ENCODE measurements around the gene WNT7B.

WNT7B gene

DNA sequence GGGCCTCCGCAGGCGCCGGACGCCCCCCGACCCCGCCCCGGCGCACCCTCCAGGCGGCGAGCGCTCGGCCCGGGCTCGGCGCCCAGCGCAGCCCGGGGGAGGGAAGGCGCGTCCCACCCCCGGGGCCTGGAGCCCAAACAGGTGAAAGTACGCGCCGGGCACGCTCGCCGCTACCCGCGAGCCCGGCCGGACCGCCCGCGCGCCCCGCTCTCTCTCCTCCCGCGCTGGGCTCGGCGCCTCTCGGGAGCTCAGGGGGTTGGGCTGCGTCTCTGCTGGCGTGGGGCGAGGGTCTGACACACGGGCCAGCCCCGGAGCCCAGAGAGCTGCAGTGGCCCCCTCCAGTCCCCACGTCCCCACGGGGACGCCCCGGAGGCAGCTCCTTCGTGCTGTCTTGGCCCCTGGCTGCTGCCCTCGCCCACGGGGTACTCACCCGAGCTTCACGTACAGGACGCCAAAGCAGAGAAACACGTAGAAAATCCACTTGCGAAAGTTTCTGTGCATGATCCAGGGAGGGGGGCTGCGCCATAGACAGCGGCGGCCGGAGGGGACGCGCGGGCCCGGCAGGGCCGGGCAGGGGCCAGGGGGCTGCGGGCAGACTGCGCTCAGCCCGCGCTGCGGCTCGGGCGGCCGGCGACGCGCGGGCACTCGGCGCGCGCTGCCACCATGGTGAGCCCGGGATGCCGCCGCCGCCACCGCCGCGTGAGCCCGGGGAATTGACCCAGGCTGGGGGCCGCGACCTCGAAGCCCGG is 534 bp downstream of the WNT7B start:
- DNase-seq (ENCODE audit: low spot score) = no peak
- Histone ChIP-seq H3K4me3 (peak overlapping the region; percentile 61), H3K27ac (no peak overlapping the region)
- TF ChIP-seq, protein P1, sequence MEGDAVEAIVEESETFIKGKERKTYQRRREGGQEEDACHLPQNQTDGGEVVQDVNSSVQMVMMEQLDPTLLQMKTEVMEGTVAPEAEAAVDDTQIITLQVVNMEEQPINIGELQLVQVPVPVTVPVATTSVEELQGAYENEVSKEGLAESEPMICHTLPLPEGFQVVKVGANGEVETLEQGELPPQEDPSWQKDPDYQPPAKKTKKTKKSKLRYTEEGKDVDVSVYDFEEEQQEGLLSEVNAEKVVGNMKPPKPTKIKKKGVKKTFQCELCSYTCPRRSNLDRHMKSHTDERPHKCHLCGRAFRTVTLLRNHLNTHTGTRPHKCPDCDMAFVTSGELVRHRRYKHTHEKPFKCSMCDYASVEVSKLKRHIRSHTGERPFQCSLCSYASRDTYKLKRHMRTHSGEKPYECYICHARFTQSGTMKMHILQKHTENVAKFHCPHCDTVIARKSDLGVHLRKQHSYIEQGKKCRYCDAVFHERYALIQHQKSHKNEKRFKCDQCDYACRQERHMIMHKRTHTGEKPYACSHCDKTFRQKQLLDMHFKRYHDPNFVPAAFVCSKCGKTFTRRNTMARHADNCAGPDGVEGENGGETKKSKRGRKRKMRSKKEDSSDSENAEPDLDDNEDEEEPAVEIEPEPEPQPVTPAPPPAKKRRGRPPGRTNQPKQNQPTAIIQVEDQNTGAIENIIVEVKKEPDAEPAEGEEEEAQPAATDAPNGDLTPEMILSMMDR (IDR thresholded peaks at IDR 0.05) = no peak

DNA sequence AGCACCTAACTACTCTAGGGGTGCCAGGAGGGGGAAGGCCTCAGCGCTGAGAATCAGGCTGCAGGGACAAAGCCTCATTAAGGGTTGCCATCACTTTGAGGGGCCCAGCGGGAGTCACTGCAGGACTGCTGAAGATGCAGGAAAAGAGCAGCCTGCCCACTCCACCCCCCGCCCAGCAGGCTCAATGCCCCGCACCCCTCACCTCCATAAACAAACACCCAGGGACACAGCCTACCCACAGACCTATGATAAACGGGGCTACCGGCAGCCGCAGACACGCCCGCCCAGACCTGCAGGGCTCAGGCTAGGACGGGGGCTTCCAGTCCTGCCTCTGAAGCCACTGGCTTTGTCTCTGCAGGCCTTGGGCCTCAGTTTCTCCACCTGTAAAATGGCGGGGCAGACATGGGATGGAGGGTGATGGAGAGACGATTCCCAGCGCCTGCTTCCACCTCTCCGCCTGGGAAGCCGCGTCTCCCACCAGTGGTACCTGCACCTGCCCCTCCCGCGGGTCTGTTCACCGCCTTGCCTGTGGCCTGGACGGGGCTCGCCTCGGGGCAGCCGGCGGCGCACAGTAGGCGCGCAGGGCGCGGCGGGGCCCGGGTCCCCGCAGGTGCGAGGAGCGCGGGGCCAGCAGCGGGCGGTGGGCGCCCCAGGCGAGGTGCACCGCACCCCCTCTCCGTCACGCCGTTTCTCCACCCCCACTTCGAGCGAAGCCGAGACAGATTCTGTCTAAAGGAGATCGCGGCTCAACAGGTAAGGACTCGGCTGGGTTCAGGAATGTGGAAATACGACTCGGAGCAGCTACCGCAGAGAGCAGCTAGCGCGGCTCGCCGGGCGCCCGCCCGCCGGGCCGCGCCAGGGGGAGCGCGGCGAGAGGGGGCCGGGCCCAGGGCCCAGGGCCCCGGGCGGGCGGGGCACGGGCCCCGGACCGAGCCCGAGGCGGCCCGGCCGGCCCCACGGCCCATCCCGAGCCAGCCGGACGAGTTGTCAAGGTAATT is 1.5 kb downstream of the WNT7B start:
- Histone ChIP-seq H3K4me3 (peak overlapping the region; percentile 61), H3K27ac (no peak overlapping the region)
- TF ChIP-seq, protein P1 (IDR thresholded peaks at IDR 0.05) = no peak
- DNase-seq (ENCODE audit: low spot score) = no peak

DNA sequence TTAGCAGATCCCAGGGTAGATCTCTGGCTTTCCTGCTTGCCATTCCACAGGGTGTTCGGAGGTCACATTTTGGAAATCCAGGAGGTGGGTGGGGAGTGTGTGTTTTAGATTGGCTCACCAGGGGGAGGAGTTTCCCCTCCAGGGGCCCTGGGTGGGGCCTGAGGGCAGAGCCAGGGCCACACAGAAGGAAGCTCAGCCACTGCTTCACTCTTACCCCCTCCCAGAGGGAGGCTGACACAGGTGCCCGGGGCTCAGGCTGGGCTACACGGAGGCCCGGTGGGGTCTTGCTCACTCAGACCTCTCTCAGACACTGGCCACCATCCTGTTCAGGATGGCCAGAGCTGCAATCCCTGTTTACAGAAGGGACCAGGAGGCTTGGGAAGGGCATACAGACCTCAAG is 2.5 kb downstream of the WNT7B start:
- no peak for DNase-seq (ENCODE audit: low spot score)
- Histone ChIP-seq H3K27ac (no peak overlapping the region), H3K4me3 (no peak overlapping the region)
- TF ChIP-seq, protein P1 (IDR thresholded peaks at IDR 0.05) = no peak

DNA sequence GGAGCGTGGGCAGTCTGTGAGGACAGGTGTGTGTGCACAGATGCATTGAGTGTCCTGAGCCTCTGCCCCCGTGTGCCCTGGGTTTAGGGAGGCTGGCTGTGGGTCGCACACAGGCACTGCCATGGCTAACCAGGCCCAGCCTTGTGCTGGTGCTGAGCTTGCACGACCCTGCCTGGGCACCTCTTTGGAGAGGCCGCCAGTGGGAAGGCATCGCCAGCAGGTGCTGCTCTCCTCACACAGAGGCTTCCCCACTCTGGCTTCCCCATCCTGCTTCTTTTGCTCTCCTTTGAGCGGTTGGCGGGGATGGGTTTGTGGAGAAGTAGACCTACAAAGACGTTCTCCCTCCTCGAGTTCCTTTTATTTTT is 4.1 kb downstream of the WNT7B start:
- no peak overlapping the region for H3K4me3 ChIP-seq
- DNase-seq (ENCODE audit: low spot score) = no peak
- TF ChIP-seq, protein P1 (IDR thresholded peaks at IDR 0.05) = no peak

DNA sequence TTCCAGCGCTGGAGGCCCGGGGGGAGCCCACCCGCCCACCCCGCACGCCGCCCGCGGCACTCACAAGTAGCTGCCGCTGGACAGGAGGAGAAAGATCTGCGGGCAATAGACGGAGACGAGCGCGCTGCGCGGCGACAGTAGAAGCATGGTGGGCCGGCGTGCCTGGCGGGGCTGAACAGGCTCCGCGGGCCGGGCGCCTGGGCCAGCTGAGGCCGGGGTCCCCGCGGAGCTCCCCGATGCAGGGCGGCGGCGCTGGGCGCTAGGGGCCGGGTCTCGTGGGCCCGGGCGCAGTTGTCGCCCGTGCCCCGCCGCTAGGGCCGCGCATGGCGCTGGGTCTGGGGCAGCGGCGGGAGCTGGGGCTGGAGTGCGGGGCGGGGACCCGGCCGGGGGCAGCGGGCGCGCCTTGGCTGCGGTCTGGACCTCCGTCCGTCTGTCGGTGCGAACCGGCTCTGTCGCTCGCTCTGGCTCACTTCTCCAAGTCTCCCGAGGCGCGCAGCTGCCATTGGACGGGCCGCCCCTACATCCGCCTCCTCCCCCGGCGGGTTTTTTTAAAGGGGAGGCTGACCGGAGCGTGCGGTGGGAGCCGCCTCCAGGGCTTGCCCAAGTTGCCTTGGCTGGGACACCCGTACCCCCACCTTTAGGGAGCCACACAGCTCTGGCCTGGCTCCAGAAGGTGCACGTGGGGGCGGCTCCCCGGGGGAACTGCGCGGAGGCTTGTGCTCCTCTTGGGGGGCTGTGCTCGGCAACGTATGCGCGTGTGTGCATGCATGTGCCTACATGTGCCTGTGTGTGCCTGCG is 4.7 kb downstream of the WNT7B start:
- TF ChIP-seq, protein P1 (IDR thresholded peaks at IDR 0.05) = no peak
- H3K27ac ChIP-seq = no peak overlapping the region
- no peak for DNase-seq (ENCODE audit: low spot score)
- H3K4me3 ChIP-seq = peak overlapping the region; percentile 51

More for the DNA sequence above, 4.1 kb downstream of the WNT7B start:
- no peak overlapping the region for H3K27ac ChIP-seq

DNA sequence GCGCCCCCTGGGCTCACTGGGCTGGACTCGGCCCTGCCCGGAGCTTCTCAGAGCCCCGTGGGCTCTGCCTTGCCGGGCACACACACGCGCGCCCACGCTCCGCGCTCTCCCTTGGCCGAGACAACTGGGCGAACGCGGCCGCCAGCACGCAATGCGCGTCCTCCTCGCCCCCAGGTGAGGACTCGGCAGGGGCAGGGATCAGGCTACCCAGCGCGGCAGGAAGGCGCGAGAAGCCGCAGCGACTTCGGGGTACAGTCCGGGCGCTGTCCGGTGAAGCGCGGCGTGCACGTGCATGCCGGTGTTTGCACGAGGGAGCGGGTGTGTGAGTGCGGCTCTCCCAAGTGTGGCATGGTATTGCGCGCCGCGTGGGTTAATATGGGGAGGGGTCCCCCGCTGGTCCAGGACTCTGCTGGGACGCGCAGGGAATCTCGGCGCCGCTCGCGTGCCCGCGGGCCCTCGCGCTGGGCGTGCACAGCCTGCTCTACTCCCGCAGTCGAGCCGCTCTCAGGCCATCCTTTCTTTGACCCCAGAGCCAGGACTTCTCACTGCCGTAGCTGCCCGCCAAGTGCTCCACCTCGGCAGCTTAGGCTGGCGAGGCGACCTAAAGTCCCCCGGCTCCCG is 5.4 kb downstream of the WNT7B start:
- no peak for DNase-seq (ENCODE audit: low spot score)
- peak overlapping the region; percentile 51 for H3K4me3 ChIP-seq
- TF ChIP-seq, protein P1 (IDR thresholded peaks at IDR 0.05) = no peak
- H3K27ac ChIP-seq = no peak overlapping the region

Measured in coronary artery (tissue), 2 donors.